SW 1271 (cell line): ENCODE measurements around the gene CCDC142.
"Not testable (repeated sequence)": the region's sequence is repeated elsewhere in the genome, so short reads cannot be mapped to it uniquely, and the experiment has no call there.

Experiments used
- DNase-seq, 2 experiments: peaks; one replicate each; lab custom pipeline; 2025; lab: John Stamatoyannopoulos, UW

CCDC142 gene

DNA sequence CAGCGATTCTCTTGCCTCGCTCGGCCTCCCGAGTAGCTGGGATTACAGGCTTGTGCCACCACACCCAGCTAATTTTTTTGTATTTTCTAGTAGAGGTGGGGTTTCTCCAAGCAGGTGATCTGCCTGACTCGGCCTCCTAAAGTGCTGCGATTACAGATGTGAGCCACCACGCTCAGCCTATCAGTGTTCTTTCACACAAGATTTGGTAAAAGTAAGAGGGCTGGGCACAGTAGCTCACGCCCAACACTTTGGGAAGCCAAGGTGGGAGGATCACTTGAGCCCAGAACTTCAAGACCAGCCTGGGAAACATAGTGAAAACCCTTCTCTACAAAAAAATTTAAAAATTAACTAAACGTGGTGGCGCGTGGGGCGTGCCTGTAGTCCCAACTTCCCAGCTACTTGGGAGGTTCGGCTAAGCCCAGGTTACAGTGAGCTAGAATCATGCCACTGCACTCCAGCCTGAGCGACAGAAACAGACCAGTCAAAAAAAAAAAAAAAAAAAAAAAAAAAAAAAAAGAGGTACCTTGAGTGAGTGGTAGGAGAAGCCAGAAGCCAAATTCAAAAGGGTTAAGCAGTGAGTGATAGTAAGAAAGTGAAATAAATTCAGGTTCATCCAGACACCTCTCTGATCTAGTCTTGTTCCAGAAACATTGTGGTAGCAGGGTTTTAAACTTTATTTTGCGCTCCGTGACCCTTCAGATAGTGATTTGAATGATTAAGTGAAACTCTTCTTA is 11.3 kb downstream of the CCDC142 start:
- no peak for DNase-seq

DNA sequence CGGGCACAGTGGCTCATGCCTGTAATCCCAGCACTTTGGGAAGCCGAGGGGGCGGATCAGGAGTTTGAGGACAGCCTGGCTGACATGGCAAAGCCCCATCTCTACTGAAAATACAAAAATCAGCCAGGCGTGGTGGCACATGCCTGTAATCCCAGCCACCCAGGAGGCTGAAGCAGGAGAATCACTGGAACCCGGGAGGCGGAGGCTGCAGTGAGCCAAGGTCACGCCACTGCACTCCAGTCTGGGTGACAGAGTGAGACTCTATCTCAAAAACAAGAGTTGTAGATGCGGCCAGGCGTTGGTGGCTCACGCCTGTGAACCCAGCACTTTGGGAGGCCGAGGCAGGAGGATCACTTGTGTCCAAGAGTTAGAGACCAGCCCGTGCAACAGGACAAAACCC is 12.1 kb downstream of the CCDC142 start:
- DNase-seq = not testable (repeated sequence)

DNA sequence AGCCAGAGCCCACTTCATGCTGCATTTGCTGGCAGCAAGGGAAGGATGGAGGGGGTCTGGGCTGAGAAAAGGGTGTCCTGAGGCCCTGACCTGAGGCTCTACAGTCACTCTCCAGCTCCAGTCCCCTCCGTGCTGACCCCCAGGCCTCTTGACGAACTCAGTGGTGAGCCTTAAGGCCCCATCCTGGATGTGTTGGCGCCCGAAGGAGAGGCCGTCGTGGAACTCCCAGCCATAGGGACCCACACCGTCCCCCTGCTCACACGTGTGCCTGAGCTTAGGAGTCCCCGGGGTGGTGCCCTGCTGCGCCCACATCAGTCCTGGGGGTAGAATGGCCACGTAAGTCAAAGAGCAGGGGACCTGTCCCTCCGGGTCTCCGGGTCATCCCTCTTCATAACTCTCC is 18.4 kb downstream of the CCDC142 start:
- DNase-seq = no peak

DNA sequence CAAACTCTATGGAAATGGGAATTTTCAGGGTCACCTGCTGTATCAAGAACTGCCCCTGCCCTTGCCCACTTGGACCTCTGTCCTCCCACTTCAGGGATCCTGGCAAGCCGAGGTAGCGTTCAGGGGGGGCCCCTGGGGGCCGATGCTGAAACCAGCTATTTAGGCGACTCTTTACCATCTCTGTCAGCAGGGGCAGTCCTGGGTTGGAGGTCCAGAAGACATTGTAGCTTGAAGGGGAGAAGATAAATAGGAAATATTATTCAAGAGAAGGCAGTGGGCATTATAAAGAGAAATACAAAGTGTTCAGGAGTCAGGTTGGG is 20.1 kb downstream of the CCDC142 start:
- DNase-seq = no peak

DNA sequence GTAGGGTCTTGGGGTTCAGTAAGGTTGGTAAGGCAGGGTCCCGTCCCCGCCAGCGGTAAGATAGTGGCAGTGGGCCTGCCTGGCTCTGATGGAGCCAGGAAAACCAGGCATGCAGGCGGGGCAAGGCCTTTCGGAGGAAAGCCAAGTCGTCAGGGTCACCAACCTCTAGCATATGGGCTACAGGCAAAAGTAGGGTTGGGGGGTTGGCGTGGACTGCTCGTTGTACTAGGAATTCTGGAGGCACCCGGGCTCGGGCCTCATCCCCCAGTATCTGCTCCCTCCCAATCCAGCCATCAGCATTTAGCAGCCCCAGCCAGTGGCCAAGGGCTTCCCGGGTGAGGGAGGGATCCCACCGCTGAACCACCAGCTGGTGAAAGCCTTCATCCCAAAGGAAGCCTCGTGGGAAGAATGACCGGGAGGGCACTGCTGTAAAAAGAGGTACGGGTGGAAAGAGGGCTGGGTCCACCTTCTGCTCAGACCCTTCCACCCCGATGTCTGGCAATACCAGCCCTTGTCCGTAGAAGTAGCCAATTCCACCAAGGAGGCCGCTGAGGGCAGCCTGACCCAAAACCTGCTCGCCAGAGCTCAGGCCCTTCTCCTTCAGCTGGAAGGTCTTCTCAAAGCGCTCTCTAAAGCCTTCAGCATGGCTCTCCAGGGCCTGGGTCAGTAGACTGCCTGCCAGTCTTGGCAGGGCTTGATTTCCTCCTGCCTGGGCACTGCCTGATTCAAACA is 20.6 kb downstream of the CCDC142 start:
- DNase-seq = no peak

DNA sequence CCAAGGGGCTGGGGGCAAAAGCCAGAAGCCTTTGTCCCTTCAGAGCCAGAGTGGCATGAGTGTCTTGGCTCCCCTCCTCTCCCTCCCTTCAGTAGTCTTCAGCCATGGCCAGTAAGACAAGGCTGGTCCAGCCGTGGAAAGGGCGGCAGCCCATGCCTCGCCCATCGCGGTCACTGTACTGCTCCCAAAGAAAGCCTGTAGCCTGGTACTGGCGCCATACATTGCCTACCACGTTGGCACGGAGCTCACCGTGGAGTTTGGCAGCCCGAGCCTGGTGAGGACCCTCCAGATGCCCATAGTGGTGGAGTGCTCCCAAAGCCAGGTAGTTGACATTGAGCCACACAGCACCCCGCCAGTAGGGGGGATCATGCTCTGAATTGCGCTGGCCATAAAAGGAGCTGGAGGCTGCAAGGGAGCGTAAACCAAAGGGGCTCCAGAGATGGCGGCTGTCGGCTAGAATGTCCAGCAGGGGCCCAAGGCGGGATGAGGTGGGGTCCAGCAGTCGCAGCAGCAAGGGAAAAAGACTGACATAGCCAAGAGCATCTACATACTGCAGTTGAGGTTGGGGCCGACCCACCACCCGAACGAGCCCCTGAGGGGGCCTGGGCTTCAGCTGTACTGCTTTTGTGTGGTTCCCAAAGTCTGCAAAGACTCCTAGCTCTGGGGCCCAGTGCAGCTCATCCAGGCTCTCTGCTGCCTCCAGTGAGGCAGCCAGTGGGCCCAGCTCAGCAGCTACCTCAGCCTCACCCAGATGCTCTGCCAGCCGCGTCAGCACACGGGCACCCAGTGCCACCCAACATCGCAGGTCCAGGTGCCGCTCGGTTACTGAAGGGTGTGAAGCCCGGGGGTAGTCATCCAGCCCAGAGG is 21.4 kb downstream of the CCDC142 start:
- no peak for DNase-seq

DNA sequence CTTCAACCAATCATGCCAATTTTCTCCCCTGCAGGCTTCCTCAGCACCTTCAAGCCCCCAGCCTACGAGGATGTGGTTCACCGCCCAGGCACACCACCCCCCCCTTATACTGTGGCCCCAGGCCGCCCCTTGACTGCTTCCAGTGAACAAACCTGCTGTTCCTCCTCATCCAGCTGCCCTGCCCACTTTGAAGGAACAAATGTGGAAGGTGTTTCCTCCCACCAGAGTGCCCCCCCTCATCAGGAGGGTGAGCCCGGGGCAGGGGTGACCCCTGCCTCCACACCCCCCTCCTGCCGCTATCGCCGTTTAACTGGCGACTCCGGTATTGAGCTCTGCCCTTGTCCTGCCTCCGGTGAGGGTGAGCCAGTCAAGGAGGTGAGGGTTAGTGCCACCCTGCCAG is 22.6 kb downstream of the CCDC142 start:
- DNase-seq = not testable (repeated sequence)

DNA sequence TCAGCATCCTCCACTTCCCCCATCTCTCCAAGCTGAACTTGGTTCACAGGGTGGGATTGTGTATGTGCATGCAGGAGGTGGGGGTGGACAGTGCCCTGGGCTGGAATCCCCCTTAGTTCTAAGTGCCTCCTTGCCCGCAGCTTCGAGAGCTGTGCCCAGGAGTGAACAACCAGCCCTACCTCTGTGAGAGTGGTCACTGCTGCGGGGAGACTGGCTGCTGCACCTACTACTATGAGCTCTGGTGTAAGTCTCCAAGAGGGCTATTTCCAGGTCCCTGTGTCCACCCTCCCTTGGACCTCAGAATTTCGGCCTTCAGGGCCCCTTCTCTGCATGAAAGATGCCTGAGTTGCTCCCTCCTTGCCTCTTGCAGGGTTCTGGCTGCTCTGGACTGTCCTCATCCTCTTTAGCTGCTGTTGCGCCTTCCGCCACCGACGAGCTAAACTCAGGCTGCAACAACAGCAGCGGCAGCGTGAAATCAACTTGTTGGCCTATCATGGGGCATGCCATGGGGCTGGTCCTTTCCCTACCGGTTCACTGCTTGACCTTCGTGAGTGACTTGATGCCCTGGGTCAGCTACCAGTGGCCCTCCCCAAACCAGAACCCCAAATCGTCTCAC is 23.2 kb downstream of the CCDC142 start:
- DNase-seq = not testable (repeated sequence)

DNA sequence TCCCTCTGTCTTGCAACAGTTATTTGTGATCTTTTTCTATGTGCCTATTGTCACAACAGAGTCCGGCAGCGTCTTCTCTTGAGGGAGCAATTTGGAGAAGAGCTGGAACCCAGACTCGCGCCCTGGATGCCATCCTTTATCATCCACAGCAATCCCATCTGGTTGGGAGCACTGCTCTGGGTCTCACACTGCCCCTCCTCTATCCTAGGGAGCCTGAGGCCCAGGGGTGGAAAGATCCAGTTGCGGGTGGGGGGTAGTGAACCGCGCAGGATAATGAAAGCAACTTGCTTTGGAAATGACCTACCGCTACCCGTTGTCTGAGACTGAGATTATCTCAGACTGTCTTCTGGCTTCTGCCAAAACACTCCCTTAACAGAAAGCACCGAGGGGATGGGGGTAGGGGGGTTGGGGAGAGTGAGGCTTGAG is 23.8 kb downstream of the CCDC142 start:
- no peak for DNase-seq

DNA sequence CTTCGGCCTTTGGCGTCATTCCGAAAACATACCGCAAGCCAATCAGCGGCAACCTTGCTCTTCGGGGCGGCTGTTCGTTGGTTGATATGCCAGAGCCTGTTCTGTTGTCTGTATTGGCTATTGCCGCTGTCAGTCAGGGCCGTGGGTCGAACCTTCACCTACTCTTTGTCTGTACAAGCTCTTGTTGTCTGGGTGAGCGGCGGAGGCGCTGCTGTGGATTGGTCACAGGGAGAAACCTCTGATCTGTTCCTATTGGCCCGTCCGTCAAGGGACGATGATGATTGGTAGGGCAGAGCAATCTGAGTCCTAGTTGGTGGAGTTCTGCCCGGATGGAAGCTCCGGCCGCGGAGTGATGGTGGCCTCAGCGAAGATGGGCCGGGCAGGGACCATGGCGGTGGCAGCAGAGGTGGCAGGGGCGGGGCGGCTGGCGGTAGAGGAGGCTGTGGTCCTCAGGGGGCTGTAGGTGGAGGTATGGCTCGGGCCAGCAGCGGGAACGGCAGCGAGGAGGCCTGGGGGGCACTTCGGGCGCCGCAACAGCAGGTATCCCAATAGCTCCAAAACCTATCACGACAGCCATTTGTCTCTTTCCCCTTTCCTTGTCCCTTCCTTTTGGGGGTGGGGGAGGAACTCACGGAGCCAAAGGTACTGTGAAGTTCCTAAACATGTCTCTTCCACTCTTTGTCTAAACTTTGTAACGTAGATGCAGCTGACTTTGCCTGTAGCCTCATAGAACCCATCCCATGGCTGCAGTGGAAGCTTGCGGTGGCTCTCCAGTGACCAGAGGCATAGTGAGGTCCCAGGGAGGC is 24.5 kb downstream of the CCDC142 start, which contains the start of gene WBP1:
Gene WBP1, plus strand, starts transcription at position 307 of the 806 bp plus-strand sequence. Its CDS starts 165 bp downstream, at position 472.
- peak; percentile 99 to 100 for DNase-seq

DNA sequence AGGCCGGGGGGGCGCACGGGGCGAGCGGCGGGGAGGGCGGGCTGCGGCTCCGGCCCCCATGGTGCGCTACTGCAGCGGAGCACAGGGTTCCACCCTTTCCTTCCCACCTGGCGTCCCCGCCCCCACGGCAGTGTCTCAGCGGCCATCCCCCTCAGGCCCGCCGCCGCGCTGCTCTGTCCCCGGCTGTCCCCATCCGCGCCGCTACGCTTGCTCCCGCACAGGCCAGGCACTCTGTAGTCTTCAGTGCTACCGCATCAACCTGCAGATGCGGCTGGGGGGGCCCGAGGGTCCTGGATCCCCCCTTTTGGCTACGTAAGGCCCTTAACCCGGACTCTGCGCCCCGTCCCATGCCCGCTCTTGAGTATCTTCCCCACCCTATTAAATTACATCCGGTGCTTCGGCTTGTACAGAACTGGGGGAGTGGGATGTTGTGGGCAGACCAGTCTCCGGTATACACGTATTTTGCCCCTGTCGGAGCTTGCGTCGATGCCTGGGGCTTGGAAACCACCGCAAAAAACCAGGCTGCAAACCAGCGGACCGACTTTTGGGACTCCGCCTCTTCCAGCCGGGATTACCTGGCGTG is 25.2 kb downstream of the CCDC142 start:
- peak in 1 of 2 experiments; percentile 74 for DNase-seq

DNA sequence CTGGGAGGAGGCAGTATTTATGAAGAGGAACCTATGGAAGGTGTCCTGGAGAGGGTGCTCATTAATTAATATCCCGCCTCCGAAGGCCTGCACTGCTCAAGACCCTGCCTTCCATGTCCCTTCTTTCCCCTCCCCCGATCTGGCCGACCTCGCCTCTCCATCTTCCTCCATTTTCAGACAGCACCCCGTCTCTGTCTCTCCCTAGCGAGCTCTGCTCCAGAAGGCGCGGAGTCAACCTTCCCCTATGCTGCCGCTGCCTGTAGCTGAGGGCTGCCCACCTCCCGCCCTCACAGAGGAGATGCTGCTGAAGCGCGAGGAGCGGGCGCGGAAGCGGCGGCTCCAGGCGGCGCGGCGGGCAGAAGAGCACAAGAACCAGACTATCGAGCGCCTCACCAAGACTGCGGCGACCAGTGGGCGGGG is 25.7 kb downstream of the CCDC142 start:
- peak in 1 of 2 experiments; percentile 44 for DNase-seq

DNA sequence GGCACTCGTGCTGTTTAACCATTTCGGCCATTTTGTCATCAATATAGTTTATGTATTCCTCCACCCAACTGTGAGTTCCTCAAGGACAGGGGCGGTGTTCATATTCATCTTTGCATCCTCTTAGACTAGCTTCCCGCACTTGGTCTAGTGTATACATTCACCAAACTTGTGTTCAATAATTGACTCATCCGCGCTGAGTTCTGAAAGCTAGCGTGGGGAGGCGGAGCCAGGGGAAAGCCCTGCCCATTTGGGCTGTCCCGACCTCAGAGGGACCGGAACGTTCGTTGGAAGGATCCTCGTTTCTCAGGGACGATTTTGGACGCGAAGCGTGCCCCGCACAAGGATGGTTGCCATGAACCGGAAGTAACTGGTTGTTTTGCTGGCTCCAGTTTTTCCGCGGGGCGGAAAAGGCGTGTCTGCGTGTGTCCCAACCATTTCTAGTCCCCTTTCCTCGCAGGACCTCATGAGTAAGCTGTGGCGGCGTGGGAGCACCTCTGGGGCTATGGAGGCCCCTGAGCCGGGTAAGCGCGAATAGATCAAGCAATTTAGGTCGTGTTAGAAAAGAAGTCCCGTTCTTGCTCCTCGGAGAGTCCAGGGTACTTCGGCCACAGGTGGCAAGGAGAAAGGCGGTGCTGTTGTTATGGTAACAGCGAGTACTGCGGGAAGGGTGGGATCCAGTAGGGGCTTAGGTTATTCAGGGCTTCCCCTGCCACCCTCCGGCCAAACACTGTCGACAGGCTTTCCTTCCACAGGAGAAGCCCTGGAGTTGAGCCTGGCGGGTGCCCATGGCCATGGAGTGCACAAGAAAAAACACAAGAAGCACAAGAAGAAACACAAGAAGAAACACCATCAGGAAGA is 27.9 kb downstream of the CCDC142 start, which contains the start of gene INO80B:
Gene INO80B, plus strand, starts transcription at position 434 of the 858 bp plus-strand sequence. Its CDS starts 30 bp downstream, at position 464.
- peak; percentile 91 to 97 for DNase-seq

DNA sequence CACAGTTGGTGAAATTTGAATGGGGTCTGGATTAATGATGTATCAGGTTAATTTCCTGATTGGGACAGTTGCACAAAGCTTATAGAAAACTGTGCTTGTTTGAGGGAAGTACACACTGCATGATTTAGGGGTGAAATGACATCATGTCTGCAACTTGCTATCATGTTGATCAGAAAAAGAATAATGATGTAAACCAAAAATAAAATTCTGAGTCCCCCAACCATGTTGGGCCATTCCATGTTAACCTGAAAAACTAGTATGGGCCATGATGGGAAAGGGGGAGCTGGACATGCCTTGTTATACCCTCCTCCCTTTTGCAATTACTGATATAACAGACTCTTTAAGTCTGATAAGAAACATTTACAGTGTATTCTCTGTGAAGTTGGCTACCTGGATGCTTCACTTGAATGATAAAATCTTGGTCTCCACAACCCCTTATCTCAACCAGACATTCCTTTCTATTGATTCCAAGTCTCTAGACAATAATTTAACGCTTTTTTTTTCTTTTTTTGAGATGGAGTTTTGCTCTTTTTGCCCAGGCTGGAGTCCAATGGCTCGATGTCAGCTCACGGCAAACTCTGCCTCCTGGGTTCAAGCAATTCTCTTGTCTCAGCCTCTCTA is 32.1 kb downstream of the CCDC142 start:
- DNase-seq = no peak

DNA sequence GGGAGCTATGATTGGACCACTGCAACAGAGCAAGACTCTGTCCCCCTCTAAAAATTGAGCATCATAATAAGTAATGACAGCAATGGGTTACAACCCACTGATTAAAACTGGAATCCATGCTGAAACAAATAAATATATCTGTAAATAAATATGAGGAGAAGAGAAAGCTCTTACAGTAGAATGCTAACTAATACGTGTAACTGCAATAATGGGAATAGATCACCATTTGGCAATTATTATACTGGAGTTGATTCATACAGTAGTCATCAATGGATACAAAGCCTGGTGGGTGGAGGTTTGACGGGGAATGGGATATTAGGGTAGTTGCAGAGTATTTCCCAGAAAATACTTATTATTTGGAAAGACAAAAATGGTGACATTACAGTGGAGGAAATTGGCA is 34.0 kb downstream of the CCDC142 start:
- no peak for DNase-seq

DNA sequence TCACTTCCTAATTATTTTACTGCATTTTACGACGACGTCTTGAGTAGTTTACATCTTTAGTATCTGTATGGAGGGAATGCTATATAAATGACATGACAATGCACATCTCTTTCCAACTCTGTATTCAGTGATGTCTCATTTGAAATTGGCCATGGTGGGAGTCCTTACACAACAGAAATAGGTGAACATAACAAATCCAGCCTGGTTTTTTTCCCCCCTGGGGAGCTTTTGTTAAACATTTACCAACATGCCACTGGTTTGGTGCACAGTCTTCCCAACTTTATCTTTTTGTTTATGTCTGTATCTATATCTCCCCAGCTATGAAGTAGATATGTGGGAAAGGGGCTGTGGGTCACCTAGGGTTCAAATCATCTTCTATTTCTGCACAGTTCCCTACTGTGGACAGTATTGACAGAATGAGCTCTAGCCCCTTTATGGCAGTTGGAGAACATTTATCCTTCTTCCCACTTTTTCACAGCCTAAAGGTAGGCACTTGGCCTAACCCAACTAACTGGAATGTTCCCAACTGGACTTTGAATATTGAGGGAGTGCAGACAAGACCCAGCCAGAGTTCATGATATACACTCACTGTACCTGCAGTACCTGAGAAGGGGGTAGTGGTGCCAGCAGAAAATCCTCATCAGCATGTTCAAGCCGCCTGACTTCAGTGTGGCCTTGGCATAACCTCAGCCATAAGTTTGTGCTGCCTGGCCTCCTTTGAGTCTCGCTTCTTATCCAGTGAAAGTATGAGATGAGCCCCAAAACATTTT is 35.4 kb downstream of the CCDC142 start:
- no peak for DNase-seq

DNA sequence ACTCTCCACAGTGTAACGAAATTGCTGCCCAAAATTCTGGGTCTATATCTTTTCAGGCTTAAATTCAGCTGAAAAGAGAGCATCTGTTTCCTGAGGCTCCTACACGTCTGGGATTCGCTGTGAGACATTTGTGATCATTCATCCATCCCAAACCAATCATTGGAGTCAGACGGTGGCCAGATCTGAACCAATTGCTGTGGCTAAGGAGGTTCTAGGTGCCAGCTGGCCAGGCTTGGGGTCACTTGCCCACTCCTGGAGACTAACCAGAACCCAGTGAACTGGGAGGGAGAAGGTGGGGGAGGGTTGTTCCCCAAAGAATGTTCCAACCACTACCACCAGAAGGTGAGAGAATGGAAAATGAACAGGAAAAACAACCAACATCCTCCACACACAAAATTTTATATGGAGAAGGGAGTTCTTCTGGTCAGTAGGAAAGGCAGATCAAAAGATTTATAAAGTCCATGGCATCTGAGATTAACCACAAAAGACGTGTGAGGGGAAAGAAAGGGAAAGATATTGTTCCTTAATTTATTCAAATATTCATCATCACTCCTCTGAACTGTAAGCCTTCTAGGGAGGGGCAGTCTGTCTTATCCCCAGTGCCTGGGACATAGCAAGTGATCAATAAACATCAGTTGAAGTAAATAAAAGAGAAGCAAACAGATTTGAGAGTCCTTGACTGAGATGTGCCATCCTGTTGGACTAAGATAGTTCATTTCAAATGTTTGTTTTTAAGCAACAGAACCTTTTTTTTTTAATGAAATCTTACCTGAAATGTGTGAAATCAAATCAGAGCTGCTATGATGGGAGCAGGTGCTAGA is 38.1 kb downstream of the CCDC142 start:
- no peak for DNase-seq
